T47D (cell line): ENCODE data around the gene PRPF6.

Source experiments
- DNase-seq, 2 experiments: peaks; one replicate each; pipeline versions ENCODE4 v3.0.0 to v3.0.0-alpha.2; 2011 to 2012; ENCODE audit warnings: low read depth in 1 of 2, low spot score in 1 of 2
- JUND ChIP-seq: IDR thresholded peaks from 2 replicates; pipeline ENCODE4 v1.6.1; 2012; ENCODE audit warnings: low read depth
- in situ Hi-C: cut with HindIII; loops from 2 replicates; pipeline ENCODE4 v1.10.0; 2016; ENCODE audit warnings: low sequenced_read_pairs, low pct_unique_long_range_greater_than_20kb

Gene PRPF6

GRCh38 chr20:63976980-63977738 is 3.8 kb upstream of the PRPF6 start:
- TF ChIP-seq JUND: no peak
- in situ Hi-C loops: no loop called here
- no peak for DNase-seq

- DNase-seq: no peak
- in situ Hi-C loops: no loop called here
- TF ChIP-seq JUND: no peak
These were observed 3.1 kb upstream of the PRPF6 start for GRCh38 chr20:63977739-63978276.

GRCh38 chr20:63978319-63979228 is 2.4 kb upstream of the PRPF6 start:
- in situ Hi-C loops: no loop called here
- peak; percentile 88 to 93 for DNase-seq
- no peak for TF ChIP-seq JUND

GRCh38 chr20:63979229-63979556 is 1.7 kb upstream of the PRPF6 start:
- TF ChIP-seq JUND: no peak
- no peak for DNase-seq
- in situ Hi-C loops: no loop called here

- in situ Hi-C loops: no loop called here
- peak; percentile 68 to 75 for DNase-seq
- no peak for TF ChIP-seq JUND
These were observed 1.2 kb upstream of the PRPF6 start, which contains the start of gene SAMD10 for GRCh38 chr20:63979557-63980316. Gene SAMD10, minus strand, starts transcription at chr20:63979642. Its CDS starts 175 bp downstream, at chr20:63979467.

GRCh38 chr20:63980317-63980805 is 571 bp upstream of the PRPF6 start:
- no peak for TF ChIP-seq JUND
- in situ Hi-C loops: no loop called here
- DNase-seq: peak in 1 of 2 experiments; percentile 42

GRCh38 chr20:63982937-63983336 is 2.0 kb downstream of the PRPF6 start:
- no peak for DNase-seq
- no peak for TF ChIP-seq JUND
- in situ Hi-C loops: no loop called here

GRCh38 chr20:64000906-64001305 is 20.0 kb downstream of the PRPF6 start:
- TF ChIP-seq JUND: no peak

GRCh38 chr20:64001607-64002011 is 20.7 kb downstream of the PRPF6 start:
- in situ Hi-C loops: no loop called here
- DNase-seq: no peak
- TF ChIP-seq JUND: no peak

More at GRCh38 chr20:64000906-64001305, 20.0 kb downstream of the PRPF6 start:
- no peak for DNase-seq
- in situ Hi-C loops: no loop called here

- TF ChIP-seq JUND: no peak
- in situ Hi-C loops: no loop called here
- no peak for DNase-seq
These were observed 23.2 kb downstream of the PRPF6 start for GRCh38 chr20:64003960-64004725.

GRCh38 chr20:64005394-64005793 is 24.5 kb downstream of the PRPF6 start:
- TF ChIP-seq JUND: no peak
- DNase-seq: no peak
- in situ Hi-C loops: no loop called here
